Chondrocyte (in vitro differentiated cells): ENCODE results near the gene C1orf56. TPM values are rescaled to one million over a fixed set of nuclear protein-coding genes. Genes with fewer than 3 reads are reported as not detected.

Source experiments
- DNase-seq: peaks from one replicate; pipeline ENCODE4 v3.0.0; 2021; ENCODE audit warnings: mixed read lengths, low spot score
- H3K27ac Mint-ChIP-seq: one replicate; pipeline ENCODE4 v1.8.0; 2021; ENCODE audit warnings: mild to moderate bottlenecking, moderate library complexity, mixed read lengths; ENCODE audit not compliant: unreplicated experiment
- H3K27me3 Mint-ChIP-seq: 2 replicates; pipeline ENCODE4 v1.8.0; 2021; ENCODE audit warnings: low read depth, mixed read lengths
- H3K36me3 Mint-ChIP-seq: 2 replicates; pipeline ENCODE4 v1.8.0; 2021; ENCODE audit warnings: low read depth, mixed read lengths
- H3K4me1 Mint-ChIP-seq: 2 replicates; pipeline ENCODE4 v1.8.0; 2021; ENCODE audit warnings: low read depth, mild to moderate bottlenecking, mixed read lengths
- H3K4me3 Mint-ChIP-seq: one replicate; pipeline ENCODE4 v1.8.0; 2021; ENCODE audit warnings: mild to moderate bottlenecking, moderate library complexity, mixed read lengths; ENCODE audit not compliant: unreplicated experiment
- H3K9me3 Mint-ChIP-seq: 2 replicates; pipeline ENCODE4 v1.8.0; 2021; ENCODE audit warnings: low read depth, mixed read lengths
- CTCF ChIP-seq: fragments of 200-600 bp; sonication (generic); IDR thresholded peaks from 2 replicates; pipeline ENCODE4 v1.5.0; 2021; ENCODE audit warnings: antibody characterized with exemption, mild to moderate bottlenecking, moderate library complexity
- total RNA-seq: library from RNA; stranded (reverse); gene quantifications from 3 replicates; pipeline ENCODE4 v1.2.1, GENCODE V29; 2021

C1orf56 gene
- total RNA-seq, 1 donor from 2014 or later = 2.8 TPM

GRCh38 chr1:151026460-151026859 lies 21.1 kb upstream of the C1orf56 start:
- Mint-ChIP-seq H3K4me1 (peaks cover 7% of the 10 kb centered on the region), H3K9me3 (no peaks in the 10 kb centered on the region), H3K27ac (no peak overlapping the region), H3K4me3 (no peak overlapping the region), H3K36me3 (peaks cover 22% of the 10 kb centered on the region), H3K27me3 (no peaks in the 10 kb centered on the region)
- no peak for DNase-seq
- no peak for TF ChIP-seq CTCF

GRCh38 chr1:151032164-151032563 lies 15.4 kb upstream of the C1orf56 start:
- no peaks in the 10 kb centered on the region for H3K9me3 Mint-ChIP-seq
- peaks cover 26% of the 10 kb centered on the region for H3K36me3 Mint-ChIP-seq
- no peaks in the 10 kb centered on the region for H3K4me1 Mint-ChIP-seq
- no peak overlapping the region for H3K27ac Mint-ChIP-seq
- no peak for DNase-seq
- H3K27me3 Mint-ChIP-seq = no peaks in the 10 kb centered on the region
- H3K4me3 Mint-ChIP-seq = no peak overlapping the region
- TF ChIP-seq CTCF = no peak

- no peaks in the 10 kb centered on the region for H3K9me3 Mint-ChIP-seq
- H3K36me3 Mint-ChIP-seq = peaks cover 20% of the 10 kb centered on the region
- no peaks in the 10 kb centered on the region for H3K27me3 Mint-ChIP-seq
- no peak for DNase-seq
- no peak for TF ChIP-seq CTCF
- H3K4me3 Mint-ChIP-seq = no peak overlapping the region
- H3K27ac Mint-ChIP-seq = no peak overlapping the region
- H3K4me1 Mint-ChIP-seq = no peaks in the 10 kb centered on the region
Measured at GRCh38 chr1:151035167-151035566, 12.4 kb upstream of the C1orf56 start.

GRCh38 chr1:151036356-151036755 lies 11.2 kb upstream of the C1orf56 start, which contains the start of gene BNIPL:
TSS of gene BNIPL (plus strand) at chr1:151036586. CDS start at chr1:151036726, 140 bp downstream.
- no peaks in the 10 kb centered on the region for H3K9me3 Mint-ChIP-seq
- no peaks in the 10 kb centered on the region for H3K4me1 Mint-ChIP-seq
- H3K4me3 Mint-ChIP-seq = no peak within 1 kb of the TSS
- no peak for TF ChIP-seq CTCF
- H3K36me3 Mint-ChIP-seq = peaks cover 18% of the 10 kb centered on the region
- no peak for DNase-seq
- H3K27ac Mint-ChIP-seq = peak within 1 kb of the TSS; percentile 36
- no peaks in the 10 kb centered on the region for H3K27me3 Mint-ChIP-seq

- Mint-ChIP-seq H3K9me3 (no peaks in the 10 kb centered on the region), H3K4me1 (no peaks in the 10 kb centered on the region), H3K27me3 (no peaks in the 10 kb centered on the region), H3K4me3 (no peak overlapping the region), H3K27ac (no peak overlapping the region), H3K36me3 (peaks cover 18% of the 10 kb centered on the region)
- no peak for TF ChIP-seq CTCF
- DNase-seq = no peak
Measured at GRCh38 chr1:151037032-151037431, 10.5 kb upstream of the C1orf56 start.
